PFSK-1 (cell line): ENCODE measurements around the gene IDH3A.

Experiments
- FOXP2 ChIP-seq: optimal IDR thresholded peaks from 2 replicates; pipeline ENCODE3; 2011; ENCODE audit warnings: borderline replicate concordance, control low read depth, inconsistent platforms; ENCODE audit not compliant: insufficient read depth; ENCODE audit errors: extremely low read length, extremely low read depth
- POLR2AphosphoS5 ChIP-seq: IDR thresholded peaks from 2 replicates; pipeline ENCODE4 v1.6.1; 2012; ENCODE audit warnings: low read depth, mild to moderate bottlenecking, control low read depth, low read length, moderate library complexity
- SIN3A ChIP-seq: IDR thresholded peaks from 2 replicates; pipeline ENCODE4 v1.6.1; 2012; ENCODE audit warnings: mild to moderate bottlenecking, low read length, moderate library complexity, borderline replicate concordance; ENCODE audit not compliant: insufficient read depth
- TAF1 ChIP-seq: IDR thresholded peaks from 2 replicates; pipeline ENCODE4 v1.6.1; 2012; ENCODE audit warnings: low read length, control low read depth, borderline replicate concordance; ENCODE audit not compliant: insufficient read depth
- TF ChIP-seq, protein P1 (sequence below), 2 experiments: IDR thresholded peaks; 2 replicates each; pipeline versions ENCODE4 v1.6.1 to v1.8.0; 2011 to 2012; ENCODE audit warnings: low read depth in 2 of 2, low read length in 2 of 2, control low read depth in 1 of 2, inconsistent platforms in 1 of 2, mild to moderate bottlenecking in 1 of 2, moderate library complexity in 1 of 2; ENCODE audit not compliant: insufficient read depth in 1 of 2

Gene IDH3A

DNA sequence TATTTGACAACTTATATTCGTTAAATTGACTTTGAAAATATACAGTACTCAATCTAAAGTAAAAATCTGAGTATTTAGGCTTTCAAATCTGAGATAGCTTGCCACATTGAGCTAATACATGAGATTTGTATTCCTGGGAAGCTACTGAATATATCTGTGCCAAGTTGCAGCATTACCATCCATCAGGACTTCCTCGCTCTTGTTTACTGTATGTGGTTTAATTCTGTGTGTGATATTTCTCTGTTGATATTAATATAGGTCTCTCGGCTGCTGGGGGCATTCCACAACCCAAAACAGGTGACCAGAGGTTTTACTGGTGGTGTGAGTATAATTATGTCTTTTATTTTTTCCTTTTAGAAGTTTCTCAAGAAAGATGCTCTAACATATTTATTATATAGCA lies 5.8 kb downstream of the IDH3A start:
- no peak for TF ChIP-seq SIN3A
- TF ChIP-seq TAF1: no peak
- no peak for TF ChIP-seq FOXP2
- TF ChIP-seq, protein P1, sequence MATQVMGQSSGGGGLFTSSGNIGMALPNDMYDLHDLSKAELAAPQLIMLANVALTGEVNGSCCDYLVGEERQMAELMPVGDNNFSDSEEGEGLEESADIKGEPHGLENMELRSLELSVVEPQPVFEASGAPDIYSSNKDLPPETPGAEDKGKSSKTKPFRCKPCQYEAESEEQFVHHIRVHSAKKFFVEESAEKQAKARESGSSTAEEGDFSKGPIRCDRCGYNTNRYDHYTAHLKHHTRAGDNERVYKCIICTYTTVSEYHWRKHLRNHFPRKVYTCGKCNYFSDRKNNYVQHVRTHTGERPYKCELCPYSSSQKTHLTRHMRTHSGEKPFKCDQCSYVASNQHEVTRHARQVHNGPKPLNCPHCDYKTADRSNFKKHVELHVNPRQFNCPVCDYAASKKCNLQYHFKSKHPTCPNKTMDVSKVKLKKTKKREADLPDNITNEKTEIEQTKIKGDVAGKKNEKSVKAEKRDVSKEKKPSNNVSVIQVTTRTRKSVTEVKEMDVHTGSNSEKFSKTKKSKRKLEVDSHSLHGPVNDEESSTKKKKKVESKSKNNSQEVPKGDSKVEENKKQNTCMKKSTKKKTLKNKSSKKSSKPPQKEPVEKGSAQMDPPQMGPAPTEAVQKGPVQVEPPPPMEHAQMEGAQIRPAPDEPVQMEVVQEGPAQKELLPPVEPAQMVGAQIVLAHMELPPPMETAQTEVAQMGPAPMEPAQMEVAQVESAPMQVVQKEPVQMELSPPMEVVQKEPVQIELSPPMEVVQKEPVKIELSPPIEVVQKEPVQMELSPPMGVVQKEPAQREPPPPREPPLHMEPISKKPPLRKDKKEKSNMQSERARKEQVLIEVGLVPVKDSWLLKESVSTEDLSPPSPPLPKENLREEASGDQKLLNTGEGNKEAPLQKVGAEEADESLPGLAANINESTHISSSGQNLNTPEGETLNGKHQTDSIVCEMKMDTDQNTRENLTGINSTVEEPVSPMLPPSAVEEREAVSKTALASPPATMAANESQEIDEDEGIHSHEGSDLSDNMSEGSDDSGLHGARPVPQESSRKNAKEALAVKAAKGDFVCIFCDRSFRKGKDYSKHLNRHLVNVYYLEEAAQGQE (IDR thresholded peaks at IDR 0.05; ENCODE audit: insufficient read depth in 1 of 2, low read depth in 2 of 2, low read length in 2 of 2): no peak
- no peak for TF ChIP-seq POLR2AphosphoS5

DNA sequence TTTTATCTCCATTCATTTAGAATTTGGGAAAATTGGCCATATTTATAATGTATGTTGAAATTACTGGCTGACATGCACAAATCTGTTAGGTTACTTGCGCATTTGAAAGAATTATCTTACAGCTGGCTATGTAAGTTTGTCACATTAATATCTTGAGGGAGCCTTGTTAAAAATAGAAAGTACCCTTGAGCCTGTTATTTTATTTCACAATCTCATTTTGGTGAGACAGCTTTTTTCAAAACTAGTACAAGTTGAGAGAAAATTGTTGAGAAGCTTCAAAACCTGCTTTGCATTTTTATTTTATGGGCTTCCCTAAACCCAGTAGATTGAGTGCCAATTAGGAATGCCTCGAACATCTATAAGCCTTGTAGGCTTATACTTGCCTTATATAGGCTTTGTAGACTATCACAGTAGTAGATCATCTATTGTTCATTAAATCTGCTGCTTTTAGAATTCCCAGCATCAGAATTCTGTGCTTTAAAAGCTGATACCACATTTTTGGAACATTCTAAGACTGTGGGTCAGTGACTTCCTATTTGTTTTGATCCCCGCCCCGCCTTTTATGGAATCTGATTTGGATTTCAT lies 6.3 kb downstream of the IDH3A start:
- TF ChIP-seq TAF1 (no peak), POLR2AphosphoS5 (no peak), SIN3A (no peak)
- TF ChIP-seq, protein P1 (IDR thresholded peaks at IDR 0.05; ENCODE audit: insufficient read depth in 1 of 2, low read depth in 2 of 2, low read length in 2 of 2): no peak

DNA sequence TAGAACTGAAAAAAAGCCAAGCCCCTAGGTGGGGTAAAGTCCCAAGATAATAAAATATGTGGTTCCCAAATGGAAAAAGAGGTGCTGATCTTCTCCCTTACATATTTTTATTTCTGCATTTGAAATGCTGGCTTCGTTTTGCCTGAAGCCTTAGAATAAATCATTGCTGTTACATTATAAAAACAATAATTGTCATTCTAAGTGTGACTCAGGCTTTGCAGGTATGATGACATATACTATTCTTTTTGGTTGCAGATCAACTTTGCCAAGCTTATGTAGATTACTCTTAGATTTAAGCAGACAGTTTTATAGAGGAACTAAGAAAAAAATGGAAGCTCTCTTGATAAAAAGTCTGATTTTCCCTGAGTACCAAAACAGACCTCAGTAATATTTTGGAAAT lies 7.5 kb downstream of the IDH3A start:
- TF ChIP-seq SIN3A (no peak), TAF1 (no peak), POLR2AphosphoS5 (no peak), FOXP2 (no peak)
- TF ChIP-seq, protein P1 (IDR thresholded peaks at IDR 0.05; ENCODE audit: insufficient read depth in 1 of 2, low read depth in 2 of 2, low read length in 2 of 2): no peak

DNA sequence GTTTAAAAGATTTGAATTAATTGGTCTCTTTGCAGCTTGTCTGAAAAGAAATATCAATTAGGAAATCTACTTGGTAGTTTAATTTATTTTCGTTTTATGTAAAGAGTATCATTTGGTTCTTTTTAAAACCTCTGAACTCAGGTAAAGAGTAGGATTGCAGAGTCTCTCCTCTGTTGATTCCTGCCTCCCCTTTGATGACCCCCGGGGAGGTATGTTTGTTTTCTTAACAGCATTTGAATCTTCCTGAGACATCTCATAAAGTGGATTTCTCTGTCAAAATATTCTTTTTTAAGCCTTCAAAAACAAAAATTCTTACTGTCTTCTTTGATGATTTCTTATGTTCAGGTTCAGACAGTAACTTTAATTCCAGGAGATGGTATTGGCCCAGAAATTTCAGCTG lies 8.0 kb downstream of the IDH3A start:
- TF ChIP-seq FOXP2 (no peak), TAF1 (no peak), POLR2AphosphoS5 (no peak), SIN3A (no peak)
- TF ChIP-seq, protein P1 (IDR thresholded peaks at IDR 0.05; ENCODE audit: insufficient read depth in 1 of 2, low read depth in 2 of 2, low read length in 2 of 2): no peak

DNA sequence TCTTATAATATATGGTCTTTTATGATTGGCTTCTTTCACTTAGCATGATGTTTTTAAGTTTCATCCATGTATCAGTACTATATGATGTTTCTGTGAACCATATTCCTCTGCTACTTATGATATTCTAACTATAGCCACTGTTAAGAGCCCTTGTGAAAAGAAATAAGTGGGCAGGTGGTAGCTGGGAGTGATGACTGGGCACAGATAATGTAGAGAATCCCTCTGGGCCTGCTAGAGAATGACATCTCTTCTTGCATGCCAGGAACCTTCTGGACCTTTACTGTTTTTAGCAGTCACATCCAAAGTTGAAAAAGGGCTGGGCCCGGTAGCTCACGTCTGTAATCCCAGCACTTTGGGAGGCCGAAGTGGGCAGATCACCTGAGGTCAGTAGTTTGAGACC lies 10.2 kb downstream of the IDH3A start:
- TF ChIP-seq SIN3A (no peak), POLR2AphosphoS5 (no peak), FOXP2 (no peak), TAF1 (no peak)
- TF ChIP-seq, protein P1 (IDR thresholded peaks at IDR 0.05; ENCODE audit: insufficient read depth in 1 of 2, low read depth in 2 of 2, low read length in 2 of 2): no peak
